Measurements from ENCODE around the gene KRCC1. TPM values are rescaled to one million over a fixed set of nuclear protein-coding genes. Genes with fewer than 3 reads are reported as not detected.

Gene KRCC1
- total RNA-seq, 1 donor: 36.3 TPM

DNA sequence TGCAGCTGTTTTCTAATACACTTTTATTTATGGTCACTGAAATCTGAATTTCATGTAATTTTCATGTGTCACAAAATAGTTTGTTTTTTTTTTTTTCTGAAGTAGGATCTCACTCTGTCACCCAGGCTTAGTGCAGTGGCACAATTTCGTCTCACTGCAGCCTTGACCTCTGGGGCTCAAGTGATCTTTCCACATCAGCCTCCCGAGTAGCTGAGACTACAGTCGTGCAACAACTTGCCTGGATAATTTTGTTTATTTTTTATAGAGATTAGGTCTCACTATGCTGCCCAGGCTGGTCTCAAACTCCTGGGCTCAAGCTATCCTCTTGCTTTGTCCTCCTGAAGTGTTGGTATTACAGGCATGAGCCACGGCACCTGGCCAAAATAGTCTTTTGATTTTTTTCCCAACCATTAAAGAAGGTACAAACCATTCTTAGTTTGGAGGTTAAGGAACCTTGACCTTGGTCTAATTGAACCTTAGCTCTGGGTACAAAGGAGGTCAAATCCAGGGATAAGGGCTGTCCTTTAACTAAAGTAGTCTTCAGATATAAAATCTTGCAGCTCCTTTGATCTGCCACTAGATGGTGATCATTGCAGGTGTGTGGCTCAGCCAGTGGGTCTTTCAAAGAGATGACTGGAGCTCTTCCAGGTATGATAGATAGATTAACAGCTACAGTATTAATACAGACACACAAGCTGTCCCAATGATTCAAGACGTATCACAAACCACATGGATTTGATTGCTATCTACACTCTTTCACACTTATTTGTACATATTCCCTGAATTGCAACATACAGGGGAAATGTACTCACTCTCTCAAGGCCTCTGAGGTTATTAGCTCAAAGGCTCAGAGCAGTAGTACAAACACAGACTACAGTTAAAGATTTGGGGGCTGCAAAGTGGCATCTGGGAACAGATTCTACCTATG, 4.7 kb upstream of the KRCC1 start:
- no peak overlapping the region for H3K4me3 ChIP-seq (ENCODE audit: low read depth, low read length)
- DNase-seq (ENCODE audit: low read depth): peak; percentile 29
- TF ChIP-seq, protein P1, sequence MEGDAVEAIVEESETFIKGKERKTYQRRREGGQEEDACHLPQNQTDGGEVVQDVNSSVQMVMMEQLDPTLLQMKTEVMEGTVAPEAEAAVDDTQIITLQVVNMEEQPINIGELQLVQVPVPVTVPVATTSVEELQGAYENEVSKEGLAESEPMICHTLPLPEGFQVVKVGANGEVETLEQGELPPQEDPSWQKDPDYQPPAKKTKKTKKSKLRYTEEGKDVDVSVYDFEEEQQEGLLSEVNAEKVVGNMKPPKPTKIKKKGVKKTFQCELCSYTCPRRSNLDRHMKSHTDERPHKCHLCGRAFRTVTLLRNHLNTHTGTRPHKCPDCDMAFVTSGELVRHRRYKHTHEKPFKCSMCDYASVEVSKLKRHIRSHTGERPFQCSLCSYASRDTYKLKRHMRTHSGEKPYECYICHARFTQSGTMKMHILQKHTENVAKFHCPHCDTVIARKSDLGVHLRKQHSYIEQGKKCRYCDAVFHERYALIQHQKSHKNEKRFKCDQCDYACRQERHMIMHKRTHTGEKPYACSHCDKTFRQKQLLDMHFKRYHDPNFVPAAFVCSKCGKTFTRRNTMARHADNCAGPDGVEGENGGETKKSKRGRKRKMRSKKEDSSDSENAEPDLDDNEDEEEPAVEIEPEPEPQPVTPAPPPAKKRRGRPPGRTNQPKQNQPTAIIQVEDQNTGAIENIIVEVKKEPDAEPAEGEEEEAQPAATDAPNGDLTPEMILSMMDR (IDR thresholded peaks at IDR 0.05; ENCODE audit: insufficient read depth, low read depth, low read length): peak; percentile 87

DNA sequence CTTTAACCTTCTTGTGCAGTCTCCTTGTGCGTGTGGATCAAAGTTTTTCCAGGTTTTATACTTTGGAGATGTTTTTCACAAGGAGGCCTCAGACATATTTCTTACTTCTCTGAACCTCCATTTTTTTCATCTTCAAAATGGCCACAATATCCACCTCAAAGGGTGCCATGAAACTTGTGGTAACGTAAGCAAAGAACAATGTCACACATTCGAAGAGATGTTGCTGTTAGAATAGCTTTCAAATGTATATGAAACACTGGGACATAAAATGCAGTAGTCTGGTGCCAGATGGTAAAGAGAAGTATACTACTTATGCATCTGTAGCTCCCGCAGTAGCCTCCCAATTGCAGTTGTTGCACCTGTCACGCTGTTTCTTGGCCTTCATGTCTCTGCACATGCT, 2.6 kb upstream of the KRCC1 start:
- H3K4me3 ChIP-seq (ENCODE audit: low read depth, low read length): no peak overlapping the region
- no peak for DNase-seq (ENCODE audit: low read depth)
- TF ChIP-seq, protein P1 (IDR thresholded peaks at IDR 0.05; ENCODE audit: insufficient read depth, low read depth, low read length): no peak

DNA sequence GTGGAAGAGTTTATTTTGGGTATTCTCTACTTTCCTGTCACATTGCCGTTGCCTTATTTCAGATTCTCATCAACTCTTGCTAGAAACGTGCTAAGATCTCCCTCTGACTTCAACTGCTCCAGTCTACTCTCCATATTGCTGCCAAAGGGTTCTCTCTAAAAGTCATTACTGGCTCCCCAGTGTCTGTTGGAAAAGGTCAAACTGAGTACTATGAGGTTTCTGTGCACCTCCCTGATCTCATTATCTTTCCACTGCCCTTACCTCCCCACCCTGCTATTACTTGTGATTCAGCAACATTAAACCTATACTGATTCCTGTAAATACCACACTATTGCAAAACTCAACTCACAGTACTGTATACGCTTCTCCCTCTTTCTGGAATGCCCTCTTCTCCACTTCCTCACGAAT, 1.9 kb upstream of the KRCC1 start:
- no peak overlapping the region for H3K4me3 ChIP-seq (ENCODE audit: low read depth, low read length)
- TF ChIP-seq, protein P1 (IDR thresholded peaks at IDR 0.05; ENCODE audit: insufficient read depth, low read depth, low read length): no peak
- DNase-seq (ENCODE audit: low read depth): peak; percentile 17

DNA sequence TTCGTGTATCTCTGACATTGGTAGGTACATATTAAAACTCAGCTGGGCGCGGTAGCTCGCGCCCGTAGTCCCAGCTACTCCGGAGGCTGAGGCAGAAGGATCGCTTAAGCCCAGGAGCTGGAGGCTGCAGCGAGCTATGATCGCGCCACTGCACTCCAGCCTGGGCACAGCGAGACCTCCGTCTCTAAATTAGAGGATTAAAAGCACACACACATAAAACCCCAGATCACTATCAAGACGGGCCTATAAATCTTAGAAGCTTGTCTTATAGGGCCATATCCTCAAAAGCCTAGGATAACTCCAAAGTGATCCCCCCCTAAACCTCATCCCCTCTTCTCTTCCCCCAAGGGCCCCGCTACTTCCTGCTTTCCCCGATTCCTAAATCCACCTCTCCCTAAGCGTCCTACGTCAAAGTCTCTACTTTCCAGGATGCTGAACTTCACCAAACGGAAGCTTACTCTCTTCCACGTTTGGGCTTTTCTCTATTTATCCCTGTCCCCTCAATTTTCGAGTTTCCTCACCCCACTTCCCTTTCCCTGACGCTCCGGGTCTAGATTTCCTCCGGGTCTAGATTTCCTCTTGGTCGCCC, 707 bp downstream of the KRCC1 start:
- peak; percentile 65 for DNase-seq (ENCODE audit: low read depth)

DNA sequence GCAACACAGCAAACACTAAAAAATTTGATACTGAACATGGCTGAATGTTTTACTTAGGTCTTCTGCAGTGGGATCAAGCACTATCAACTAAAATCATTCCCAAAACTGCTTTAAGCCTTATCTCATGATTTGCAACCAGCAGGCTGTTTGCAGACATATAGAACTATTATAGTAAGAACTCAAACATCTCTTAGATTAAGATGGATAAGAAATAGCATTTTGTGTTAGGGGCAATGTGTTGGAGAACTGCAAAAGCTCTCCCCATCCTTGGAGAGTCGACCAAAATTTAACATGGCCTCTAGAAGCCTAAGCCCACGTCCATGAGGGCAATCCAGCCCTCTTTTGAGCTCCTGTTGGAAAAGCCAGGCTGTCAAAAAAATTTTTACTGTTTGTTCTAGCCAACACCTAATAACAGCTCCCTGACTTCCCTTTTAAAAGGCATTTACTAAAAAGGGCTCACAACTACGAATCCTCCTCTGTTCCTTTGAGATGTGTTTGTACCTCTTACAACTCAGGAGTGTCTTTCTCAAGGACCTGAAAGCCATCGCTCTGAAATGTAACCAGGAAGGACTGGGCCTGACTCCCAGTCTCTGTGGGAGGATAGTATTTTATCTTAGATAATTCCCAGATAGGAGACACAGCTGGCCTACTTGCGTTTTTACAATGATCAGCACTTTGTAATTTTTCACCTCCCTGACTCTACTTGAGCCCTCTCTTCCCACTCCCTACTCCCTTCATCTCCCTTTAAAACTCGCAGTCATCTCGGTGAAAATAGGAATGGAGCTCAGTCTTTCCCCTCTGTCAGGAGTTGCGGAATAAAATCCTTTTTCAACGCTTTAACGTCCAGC, 1.4 kb downstream of the KRCC1 start:
- DNase-seq (ENCODE audit: low read depth): peak; percentile 81

More for the DNA sequence above, 707 bp downstream of the KRCC1 start:
- TF ChIP-seq, protein P1 (IDR thresholded peaks at IDR 0.05; ENCODE audit: insufficient read depth, low read depth, low read length): no peak
- H3K4me3 ChIP-seq (ENCODE audit: low read depth, low read length): peak overlapping the region; percentile 77

DNA sequence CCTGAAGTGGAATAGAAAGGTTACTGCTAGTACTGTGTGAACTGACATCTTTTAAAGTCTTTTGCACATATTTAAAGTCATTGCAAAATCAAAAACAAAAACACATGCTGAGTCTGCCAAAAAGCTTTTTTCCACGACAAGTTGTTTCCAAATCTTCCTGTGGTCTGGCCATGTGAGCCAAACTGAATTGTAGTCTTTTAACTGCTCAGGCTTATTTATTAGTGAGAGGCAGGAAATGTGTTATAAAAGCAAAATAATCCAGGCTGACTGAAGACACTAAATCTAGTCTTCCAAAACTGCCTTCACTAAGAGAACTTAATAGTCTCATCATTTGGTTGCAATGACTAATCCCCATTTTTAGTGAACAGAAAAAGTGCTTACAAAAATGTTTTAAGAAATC, 2.3 kb downstream of the KRCC1 start:
- peak; percentile 97 for DNase-seq (ENCODE audit: low read depth)
- H3K4me3 ChIP-seq (ENCODE audit: low read depth, low read length): peak overlapping the region; percentile 77
- TF ChIP-seq, protein P1 (IDR thresholded peaks at IDR 0.05; ENCODE audit: insufficient read depth, low read depth, low read length): no peak

More for the DNA sequence above, 1.4 kb downstream of the KRCC1 start:
- H3K4me3 ChIP-seq (ENCODE audit: low read depth, low read length): peak overlapping the region; percentile 77
- TF ChIP-seq, protein P1 (IDR thresholded peaks at IDR 0.05; ENCODE audit: insufficient read depth, low read depth, low read length): no peak
